ENCODE measurements around the gene AUP1. TPM values are rescaled to one million over a fixed set of nuclear protein-coding genes. Genes with fewer than 3 reads are reported as not detected.
A peak's percentile ranks its signal among the peaks of the same experiment; 100 is the strongest.

The AUP1 gene
- polyA plus RNA-seq, 3 donors: 130 to 385 (median 149) TPM

- TF ChIP-seq CTCF (IDR thresholded peaks at IDR 0.05): no peak
- Mint-ChIP-seq H3K36me3 (peaks cover 24 to 37% of the 10 kb centered on the region in 2 donors), H3K27me3 (ENCODE audit: low read depth in 3 of 3) (peaks cover 13 to 18% (median 17%) of the 10 kb centered on the region in 3 donors), H3K27ac (peak within 1 kb of the TSS; percentile 76 to 91 (median 84)), H3K9me3 (peaks cover 0 to 10% (median 0%) of the 10 kb centered on the region in 7 donors), H3K4me1 (peaks cover 32% of the 10 kb centered on the region), H3K4me3 (peak within 1 kb of the TSS in 1 of 2 donors; percentile 52)
- Histone ChIP-seq H3K27ac (ENCODE audit: low read depth in 1 of 2, low read length in 2 of 2) (peak within 1 kb of the TSS; percentile 34 to 59), H3K4me3 (replicated peaks in 1 of 3; ENCODE audit: low read depth in 2 of 3, low read length in 3 of 3) (no peak within 1 kb of the TSS), H3K4me2 (replicated peaks; ENCODE audit: extremely low read depth, low read length, poor library complexity, severe bottlenecking) (no peak within 1 kb of the TSS), H4K20me1 (ENCODE audit: insufficient read depth, low read length) (peaks cover 26% of the 10 kb centered on the region), H3K4me1 (ENCODE audit: control insufficient read depth in 1 of 2, insufficient read depth in 2 of 2, low read length in 2 of 2) (peaks cover 22 to 37% of the 10 kb centered on the region in 2 donors), H3K36me3 (replicated peaks in 1 of 2; ENCODE audit: control insufficient read depth in 1 of 2, insufficient read depth in 2 of 2, low read length in 2 of 2) (peaks cover 17 to 25% of the 10 kb centered on the region in 2 donors), H3K9ac (ENCODE audit: insufficient read depth, low read length, poor library complexity, severe bottlenecking) (no peak within 1 kb of the TSS), H2AFZ (ENCODE audit: insufficient read depth, low read depth, low read length, poor library complexity, severe bottlenecking) (no peak within 1 kb of the TSS), H3K79me2 (ENCODE audit: insufficient read depth, low read length) (peaks cover 29% of the 10 kb centered on the region), H3K27me3 (ENCODE audit: control insufficient read depth in 2 of 2, insufficient read depth in 2 of 2, low read length in 2 of 2) (peaks cover 0 to 2% of the 10 kb centered on the region in 2 donors), H3K9me3 (replicated peaks in 1 of 2; ENCODE audit: control insufficient read depth in 1 of 2, insufficient read depth in 1 of 2, low read length in 2 of 2) (no peaks in the 10 kb centered on the region)
- 63% methylated on average over 2 of the region's 11 CpGs for WGBS (ENCODE audit: insufficient coverage)
- DNase-seq: peak; percentile 75 to 91 (median 78)
- intact Hi-C loops (cut with micrococcal nuclease): loop anchor here (5.0 kb wide), 2 partner anchors 44 to 69 kb away; partner anchors contain the start of genes INO80B (in 2 of the 2), WBP1 (in 2 of the 2), CCDC142 (in 1 of the 2) and TTC31 (in 1 of the 2)
These were observed 3.5 kb downstream of the AUP1 start, which contains the start of gene DQX1 for GRCh38 chr2:74525717-74526648. DQX1 (minus strand) TSS chr2:74526231; CDS start chr2:74525729, 502 bp downstream.

GRCh38 chr2:74524955-74525716 lies 4.4 kb downstream of the AUP1 start:
- no peak overlapping the region for H2AFZ ChIP-seq (ENCODE audit: insufficient read depth, low read depth, low read length, poor library complexity, severe bottlenecking)
- peaks cover 17 to 25% of the 10 kb centered on the region in 2 donors for H3K36me3 ChIP-seq (replicated peaks in 1 of 2; ENCODE audit: control insufficient read depth in 1 of 2, insufficient read depth in 2 of 2, low read length in 2 of 2)
- peaks cover 16 to 29% of the 10 kb centered on the region in 2 donors for H3K4me1 ChIP-seq (ENCODE audit: control insufficient read depth in 1 of 2, insufficient read depth in 2 of 2, low read length in 2 of 2)
- Mint-ChIP-seq H3K27ac (no peak overlapping the region), H3K36me3 (peaks cover 24 to 37% of the 10 kb centered on the region in 2 donors), H3K27me3 (ENCODE audit: low read depth in 3 of 3) (peaks cover 21 to 24% (median 23%) of the 10 kb centered on the region in 3 donors), H3K4me3 (no peak overlapping the region), H3K4me1 (peaks cover 26% of the 10 kb centered on the region), H3K9me3 (peaks cover 0 to 10% (median 1%) of the 10 kb centered on the region in 7 donors)
- H3K4me2 ChIP-seq (replicated peaks; ENCODE audit: extremely low read depth, low read length, poor library complexity, severe bottlenecking): no peak overlapping the region
- peaks cover 25% of the 10 kb centered on the region for H3K79me2 ChIP-seq (ENCODE audit: insufficient read depth, low read length)
- DNase-seq: no peak
- H3K9me3 ChIP-seq (replicated peaks in 1 of 2; ENCODE audit: control insufficient read depth in 1 of 2, insufficient read depth in 1 of 2, low read length in 2 of 2): no peaks in the 10 kb centered on the region
- intact Hi-C loops (cut with micrococcal nuclease): loop anchor here (5.0 kb wide), 2 partner anchors 43 to 68 kb away; partner anchors contain the start of genes INO80B (in 2 of the 2), WBP1 (in 2 of the 2), CCDC142 (in 1 of the 2) and TTC31 (in 1 of the 2)
- no peak overlapping the region for H3K9ac ChIP-seq (ENCODE audit: insufficient read depth, low read length, poor library complexity, severe bottlenecking)
- peaks cover 26% of the 10 kb centered on the region for H4K20me1 ChIP-seq (ENCODE audit: insufficient read depth, low read length)
- no peak for TF ChIP-seq CTCF (IDR thresholded peaks at IDR 0.05)
- H3K27me3 ChIP-seq (ENCODE audit: control insufficient read depth in 2 of 2, insufficient read depth in 2 of 2, low read length in 2 of 2): peaks cover 0 to 9% of the 10 kb centered on the region in 2 donors
- no peak overlapping the region for H3K27ac ChIP-seq (ENCODE audit: low read depth in 1 of 2, low read length in 2 of 2)
- no peak overlapping the region for H3K4me3 ChIP-seq (replicated peaks in 1 of 3; ENCODE audit: low read depth in 2 of 3, low read length in 3 of 3)
- WGBS (ENCODE audit: insufficient coverage): 100% methylated on average over 6 of the region's 10 CpGs
